Middle frontal gyrus (tissue), 1 donor: Measurements from ENCODE around the gene BABAM2.

Experiments
- DNase-seq: peaks from one replicate; pipeline ENCODE4 v3.0.0-alpha.2; 2015; ENCODE audit warnings: low spot score; ENCODE audit errors: extremely low spot score

Gene BABAM2

DNA sequence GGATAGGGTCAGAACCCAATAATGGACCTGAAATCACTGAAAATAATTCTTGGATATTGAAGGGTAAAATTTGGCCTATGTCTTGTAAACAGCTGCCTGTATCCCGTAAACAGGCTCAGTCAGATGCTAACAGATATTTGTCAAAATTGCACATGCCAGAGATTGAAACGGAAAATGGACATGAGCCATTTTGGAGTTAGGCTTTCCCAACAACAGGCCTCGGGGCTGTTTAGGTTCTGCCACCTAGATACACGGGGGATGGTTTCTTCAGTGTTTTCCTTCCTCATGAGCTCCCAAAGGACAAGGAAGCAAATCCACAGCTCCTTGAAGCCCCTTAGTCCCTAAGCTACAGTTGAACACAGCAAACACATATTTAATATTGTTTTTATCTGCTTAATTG lies 297.9 kb downstream of the BABAM2 start:
- DNase-seq, result no peak

DNA sequence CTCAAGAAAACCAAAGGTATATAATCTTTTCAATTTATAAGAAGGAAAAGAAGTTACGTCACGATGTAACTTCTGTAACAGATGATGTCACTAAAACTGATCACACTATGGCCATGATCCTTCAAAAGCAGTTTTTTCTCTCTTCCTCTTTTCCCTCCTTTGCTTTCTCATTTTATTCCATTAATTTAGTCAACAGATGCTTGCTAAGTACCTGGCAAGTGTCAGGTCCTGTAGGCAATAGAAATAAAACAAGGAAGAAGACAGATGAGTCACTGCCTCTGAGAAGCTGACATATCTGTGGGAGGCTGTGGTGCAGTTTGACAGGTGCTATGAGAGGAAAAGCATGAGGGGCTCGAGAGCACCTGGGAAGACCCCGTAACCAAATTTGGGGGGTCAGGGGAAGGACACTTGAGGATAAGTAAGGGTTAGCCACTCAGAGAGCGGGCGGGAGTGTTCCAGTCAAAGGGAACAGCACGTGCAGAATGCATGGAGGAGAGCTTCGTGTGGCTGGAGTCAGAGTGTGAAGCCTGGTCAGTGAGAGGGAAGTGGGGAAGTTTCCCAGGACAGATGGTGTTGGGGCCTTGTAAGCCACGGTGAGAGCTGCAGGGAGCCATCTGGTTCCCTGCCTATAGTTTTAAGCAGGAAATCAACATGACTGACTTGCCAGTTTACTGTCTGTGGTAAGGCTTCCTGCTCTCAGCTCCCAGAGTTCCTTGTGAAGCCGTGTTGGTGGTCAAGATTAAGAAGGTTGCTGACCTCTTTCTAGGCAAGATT lies 303.3 kb downstream of the BABAM2 start:
- no peak for DNase-seq

DNA sequence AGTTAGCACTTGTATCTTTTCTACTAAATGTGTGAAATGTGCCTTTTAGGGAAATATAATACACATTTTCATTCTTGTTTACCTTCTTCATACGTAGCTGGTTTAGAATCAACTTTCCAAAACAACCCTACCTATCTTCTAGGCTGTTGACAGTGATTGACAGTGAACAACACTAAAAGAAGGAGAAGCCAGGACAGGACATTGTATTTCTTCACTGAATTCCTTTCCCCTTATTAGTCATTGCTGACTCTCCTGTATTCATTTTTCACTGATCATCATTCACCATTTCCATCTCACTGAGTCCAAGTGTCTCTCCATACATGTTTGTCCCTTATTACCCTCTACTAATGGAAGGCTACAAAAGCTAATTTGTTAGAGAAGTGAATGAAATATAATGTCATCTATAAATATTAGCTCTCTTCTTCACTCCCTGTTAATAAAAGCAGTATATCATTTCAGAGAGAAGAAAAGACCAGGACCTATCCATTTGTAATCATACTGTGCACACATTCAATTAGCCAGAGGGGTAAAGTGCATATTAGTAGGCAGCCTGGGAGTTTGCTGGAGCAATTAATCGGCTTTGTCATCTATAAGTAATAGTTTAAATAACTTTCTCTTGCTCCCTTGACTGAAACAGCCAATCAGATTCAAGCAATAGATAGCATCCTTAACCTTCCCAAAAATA lies 309.6 kb downstream of the BABAM2 start:
- DNase-seq, result no peak

DNA sequence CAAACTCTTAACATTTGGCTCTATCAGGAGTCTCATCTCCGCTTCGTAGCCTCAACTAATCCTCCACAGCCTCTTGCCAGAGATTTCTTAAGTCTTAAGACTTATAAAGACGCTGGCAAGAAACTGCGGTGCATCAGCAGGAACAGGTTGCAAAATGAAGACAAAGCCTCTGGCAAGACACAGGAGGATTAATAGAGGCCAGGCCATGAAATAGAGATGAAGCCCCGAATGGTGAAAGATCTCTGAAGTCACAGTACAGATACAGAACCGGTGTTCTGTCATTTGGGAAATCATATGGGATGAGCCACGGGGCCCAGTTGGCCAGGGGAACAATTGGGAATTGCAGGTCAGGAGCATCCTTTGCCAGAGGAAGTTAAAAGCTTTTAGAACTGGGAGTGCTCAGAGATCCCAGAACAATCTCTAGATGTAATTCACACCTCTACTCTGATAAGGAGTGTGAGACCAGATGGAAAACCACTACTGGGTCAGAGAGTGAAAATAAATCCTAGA lies 311.2 kb downstream of the BABAM2 start:
- no peak for DNase-seq

DNA sequence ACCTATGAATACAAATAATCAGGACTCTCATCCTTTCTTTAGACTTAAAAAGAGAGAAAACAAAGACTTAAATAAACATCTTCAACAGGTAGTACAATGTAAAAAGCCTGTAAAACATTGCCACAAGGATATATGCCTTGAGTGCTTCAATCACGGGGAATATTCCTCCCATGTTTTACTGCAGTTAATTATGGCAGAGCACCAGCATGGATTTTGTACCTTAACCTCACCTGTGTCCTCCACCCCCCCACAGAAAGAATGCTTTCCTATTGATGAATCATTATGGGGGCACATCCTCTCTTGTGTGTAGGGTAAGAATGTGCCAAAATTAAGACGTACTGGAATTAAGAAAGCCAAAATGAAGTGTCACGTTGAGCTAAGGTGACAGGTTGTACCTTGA lies 312.2 kb downstream of the BABAM2 start:
- DNase-seq, result no peak

DNA sequence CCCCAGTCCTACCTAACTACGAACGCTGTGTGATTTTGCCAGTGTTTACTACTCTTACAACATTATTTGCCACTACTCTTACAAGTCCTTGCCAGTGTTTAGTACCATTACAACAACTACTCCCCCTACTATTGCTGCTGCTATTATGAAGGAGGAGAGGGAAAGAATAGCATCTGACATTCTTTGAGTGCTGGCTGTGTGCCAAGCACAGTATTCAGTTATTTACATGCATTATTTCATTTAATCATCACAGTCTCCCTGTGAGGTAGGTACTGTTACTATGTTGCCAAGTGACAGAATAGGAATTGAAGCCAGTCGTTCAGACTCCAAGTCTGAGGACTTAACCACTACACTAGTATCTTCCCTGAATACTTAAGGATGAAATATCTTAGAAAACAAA lies 316.2 kb downstream of the BABAM2 start:
- DNase-seq, result no peak

DNA sequence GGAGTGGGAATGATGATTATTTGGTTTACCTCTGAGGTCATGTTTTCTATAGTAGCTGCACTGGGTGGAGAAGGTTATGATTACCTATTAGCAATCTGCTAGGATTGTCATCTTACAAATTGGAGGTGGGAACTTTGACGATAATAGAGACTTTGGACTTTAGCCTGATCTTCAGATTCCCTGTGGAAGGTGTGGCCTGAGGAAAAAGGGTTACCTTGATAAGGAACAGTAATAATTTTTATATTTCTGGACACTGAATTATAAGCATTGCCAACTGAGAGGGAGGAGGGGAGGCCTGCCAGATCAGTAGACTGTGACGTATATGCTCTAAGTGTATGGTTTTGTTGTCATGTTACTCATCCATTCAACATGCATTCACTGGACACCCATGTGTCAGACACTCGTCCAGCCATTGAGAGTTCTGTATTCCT lies 318.7 kb downstream of the BABAM2 start:
- DNase-seq, result no peak

DNA sequence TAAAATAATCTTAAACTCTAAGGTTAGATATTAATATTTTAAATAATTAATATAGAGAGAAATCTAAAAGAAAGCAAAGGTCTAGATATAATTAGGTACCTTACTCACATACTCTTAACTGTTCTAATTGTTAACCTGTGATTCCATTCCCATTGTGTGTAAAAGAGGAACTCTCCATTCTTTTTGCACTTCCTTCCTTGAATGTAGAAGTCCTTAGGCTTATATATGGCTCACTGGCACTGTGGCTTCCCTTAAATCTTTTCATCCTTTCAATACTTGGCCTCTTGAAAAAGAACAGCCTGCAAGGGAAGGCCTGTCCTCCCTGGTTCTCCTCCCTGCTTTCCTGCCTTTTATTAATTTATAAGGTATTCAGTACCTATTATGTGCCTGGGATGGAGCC lies 319.3 kb downstream of the BABAM2 start:
- no peak for DNase-seq

DNA sequence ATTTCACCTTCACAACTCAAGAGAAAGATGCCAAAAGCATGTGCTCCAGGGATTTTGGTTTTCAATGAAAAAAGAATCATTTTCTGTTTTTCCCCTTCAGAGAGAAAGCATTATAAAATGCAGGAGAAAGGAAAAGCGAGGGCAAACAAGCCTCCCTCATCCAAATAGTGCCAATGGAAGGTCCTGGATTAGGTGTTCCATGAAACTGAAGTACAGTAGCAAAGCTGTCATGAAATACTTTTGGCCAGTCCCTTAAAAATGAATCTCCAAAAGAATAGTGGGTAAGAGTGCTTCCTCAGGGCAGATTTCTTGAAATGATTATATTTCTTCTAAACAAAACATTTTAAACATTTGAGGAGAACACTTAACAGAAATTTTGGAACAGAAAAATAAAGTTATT lies 320.0 kb downstream of the BABAM2 start:
- DNase-seq, result no peak

DNA sequence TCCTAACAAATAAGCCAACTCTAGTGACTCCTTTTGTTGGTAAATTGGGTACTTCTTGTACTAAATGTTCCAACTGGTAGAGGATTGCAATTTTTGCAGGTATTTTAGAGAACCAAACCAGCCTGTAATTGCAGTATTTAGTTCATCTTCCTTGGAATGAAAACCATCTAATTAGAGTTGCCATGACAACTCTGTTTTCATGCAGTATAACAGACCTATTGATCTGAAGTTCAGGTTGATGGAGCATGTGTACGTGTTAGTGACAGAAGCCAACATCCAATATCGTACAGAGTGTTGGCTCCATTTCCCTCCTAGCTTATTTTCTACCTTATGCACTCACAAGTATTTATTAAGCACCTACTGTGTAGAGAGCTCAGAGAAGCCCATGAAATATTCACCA lies 325.8 kb downstream of the BABAM2 start:
- DNase-seq, result no peak

DNA sequence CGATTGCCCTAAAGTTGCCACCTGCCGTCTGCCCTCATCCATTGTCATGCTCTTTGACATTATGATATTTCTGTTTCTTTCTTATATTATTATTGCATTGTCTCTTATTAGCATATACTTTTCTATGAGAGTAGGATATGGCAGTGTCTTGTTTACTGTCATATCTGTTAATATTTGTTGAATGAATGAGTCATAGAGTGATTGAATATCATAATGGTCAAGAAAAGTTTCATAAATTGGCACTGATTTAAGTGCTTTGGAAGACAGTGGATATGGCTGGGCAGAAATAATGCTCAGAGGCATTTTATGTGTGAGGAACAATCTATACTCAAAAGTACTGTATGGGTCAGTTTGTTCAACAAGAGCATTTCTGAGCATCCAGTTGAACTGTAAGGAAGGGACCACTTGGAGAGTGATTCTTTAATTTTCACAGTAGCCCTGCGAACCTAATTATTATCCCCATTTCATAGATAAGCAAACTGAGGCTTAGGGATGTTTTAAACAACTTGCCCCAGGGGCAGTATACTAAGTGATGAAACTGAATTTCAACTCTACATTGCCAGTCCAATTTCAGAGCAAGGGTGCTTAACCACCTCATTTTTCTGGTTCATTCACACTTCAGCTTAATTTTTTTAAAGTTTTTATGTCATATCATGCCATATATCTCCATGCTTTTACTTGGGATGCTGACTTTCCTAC lies 326.7 kb downstream of the BABAM2 start:
- DNase-seq, result no peak

DNA sequence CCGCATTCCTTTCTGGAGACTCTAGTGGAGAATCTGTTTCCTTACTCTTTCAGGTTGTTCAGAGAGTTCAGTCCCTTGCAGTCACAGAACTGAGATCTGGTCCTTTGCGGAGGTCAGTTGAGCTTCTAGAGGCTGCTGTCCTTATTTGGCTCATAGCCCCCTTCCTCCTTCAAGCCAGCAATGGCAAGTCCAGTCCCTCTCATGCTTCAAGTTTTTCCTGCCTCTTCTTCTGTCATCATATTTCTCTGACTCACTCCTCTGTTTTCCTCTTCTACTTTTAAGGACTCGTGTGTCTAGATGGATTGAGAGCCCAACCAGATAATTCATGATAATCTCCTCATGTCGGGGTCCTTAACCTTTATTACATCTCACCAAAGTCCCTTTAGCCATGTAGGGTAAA lies 328.6 kb downstream of the BABAM2 start:
- no peak for DNase-seq

DNA sequence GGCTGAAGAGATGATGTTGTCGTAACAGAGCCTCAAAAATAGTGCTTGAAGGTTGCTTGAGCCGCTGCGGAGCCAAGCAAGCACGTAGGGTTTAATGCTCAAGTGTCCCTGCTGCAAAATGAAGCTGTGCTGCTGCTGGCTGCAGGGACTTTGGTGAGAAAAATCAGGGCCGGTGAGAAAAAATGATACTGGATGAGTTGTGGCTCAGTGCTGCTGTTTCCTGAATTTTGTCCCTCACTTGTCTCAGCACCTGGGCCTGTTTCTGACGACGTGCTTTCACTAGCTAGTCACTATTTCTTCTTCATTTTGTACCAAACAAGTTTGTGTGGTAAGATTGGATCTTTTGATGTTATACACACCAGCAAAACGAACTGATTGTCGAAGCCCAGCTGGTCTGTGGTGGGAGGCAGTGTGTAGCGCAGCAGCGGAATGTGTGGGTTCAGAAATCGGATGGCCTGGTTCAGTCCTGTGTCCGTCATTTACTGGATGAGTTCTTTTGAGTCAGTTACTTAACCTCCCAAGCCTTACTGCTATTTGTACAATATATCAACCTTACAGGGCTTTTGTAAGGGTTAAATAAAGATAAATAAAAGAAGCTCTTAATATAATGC lies 329.3 kb downstream of the BABAM2 start:
- no peak for DNase-seq

DNA sequence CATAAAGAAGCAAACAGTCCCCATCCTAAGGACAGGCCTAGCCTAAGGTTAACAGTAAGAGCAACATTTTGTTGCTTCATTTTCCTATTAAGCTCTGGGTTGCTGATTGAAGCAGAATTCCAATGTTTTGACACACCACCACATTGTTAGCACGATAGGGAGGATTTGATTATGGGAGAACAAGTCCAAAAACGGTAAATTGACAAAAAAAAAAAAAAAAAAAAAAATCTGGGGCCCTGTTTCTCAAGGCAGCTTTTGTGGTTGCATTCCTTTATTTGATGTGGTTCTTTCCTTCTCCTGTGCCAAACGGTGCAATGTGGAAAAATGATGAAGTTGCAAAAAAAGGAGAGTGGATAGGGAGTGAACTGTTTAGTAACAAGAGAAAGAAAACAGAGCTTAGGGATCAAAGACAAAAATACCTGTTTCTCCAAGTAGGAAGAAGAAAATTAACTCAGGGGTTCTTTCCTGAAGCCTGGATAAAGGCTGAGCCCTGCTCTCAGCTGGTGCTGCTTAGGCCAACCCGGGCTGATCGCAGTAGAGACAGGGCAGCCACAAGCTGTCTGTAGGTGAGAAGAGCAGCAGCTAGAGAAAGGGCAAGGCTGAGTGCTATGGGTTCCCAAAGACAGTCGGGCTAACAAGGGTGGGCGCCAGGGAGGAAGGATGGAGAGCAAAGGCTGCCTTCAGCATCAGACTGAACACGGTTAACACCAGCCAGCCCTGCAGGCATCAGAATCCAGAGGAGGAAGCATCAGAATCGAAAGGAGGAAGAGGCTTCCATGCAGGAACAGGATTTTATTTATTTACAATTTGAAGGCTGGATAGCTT lies 334.3 kb downstream of the BABAM2 start:
- no peak for DNase-seq

DNA sequence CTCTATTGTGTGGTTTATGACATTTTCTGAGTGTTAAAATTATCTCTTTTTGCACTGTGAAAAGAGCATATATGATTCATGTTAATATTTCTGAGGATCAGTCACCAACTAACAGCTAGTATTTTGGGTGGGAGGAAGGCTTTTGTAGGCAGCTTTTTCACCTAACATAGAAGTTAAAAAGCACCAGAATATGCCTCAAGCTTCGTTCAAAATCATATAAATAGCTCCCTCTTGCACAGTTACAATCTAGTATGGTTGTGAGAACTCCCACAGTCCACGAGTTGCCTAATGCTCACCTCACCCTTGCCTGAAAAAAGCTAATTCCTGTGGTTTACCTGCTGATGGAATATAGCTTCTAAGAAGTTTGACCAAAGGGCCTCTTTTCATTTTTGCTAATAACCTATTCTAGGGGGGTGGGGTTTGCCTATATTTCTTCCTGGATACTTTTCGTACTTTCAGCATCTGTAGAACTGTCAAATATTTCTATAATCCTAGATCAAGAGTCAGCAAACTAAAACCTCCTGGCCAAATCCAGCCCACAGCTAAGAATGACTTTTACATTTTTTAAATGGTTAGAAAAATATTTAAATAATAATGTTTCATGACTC lies 335.0 kb downstream of the BABAM2 start:
- DNase-seq, result no peak

DNA sequence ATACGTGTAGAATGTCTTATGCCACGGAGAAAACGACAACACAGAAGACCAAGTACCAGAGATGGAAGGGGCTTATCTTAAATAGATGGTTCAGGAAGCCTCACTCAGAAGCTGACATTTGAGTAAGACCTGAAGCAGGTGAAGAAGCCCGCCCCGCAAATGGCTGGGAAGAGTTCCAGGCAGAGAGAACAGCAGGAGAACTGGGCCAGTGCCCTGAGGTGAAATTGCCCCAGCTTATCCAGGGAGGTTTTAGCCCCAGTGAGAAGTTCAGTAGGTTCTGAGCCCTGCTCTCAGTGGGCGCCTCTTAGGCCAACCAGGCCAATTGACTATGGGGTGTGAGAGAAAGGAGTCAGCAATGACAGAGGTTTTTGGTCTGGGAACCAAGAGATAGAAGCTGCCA lies 336.0 kb downstream of the BABAM2 start:
- DNase-seq, result no peak

DNA sequence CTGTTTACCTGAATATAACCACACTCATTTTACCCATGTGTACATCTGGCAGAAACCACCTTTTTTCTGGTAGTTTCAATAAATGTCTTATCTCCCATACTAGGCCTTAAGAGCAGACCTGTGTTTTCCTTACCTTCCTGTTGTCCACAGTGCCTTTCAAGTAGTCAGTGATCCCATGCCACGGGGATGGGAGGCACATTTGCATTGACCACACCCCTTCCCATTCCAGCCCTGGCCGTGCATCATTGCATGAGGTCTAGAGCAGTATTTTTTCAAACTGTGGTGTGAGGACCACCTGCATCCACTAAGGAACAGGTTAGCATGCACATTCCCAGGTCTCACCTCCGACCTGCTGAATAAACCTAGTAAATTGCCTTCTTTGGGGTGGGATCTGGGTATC lies 337.0 kb downstream of the BABAM2 start:
- no peak for DNase-seq

DNA sequence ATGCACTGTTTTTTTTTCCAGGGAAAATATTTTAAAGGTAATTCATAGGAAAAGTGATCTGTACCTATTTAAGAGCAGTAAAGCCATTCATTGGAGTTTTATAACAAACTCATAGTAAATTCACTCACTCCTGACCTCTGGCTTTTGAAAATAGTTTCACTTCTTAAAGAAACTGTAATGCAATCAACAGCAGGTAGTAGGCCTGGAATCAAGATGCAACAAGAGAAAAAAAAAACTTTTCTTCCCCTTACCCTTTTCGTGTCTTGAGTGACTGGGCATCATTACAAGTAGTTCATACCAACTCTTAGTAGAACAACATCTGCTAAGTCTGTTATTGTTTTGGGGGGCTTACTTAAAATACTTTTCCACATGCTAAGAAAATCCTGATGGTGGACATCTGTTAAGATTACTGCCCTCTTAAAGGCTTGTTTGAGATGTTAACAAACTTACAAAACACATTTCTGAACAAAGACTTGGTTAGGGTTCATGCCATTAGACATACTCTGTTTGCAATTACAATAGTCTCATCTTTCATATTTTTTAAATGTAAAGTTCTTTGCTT lies 338.0 kb downstream of the BABAM2 start:
- DNase-seq, result no peak

DNA sequence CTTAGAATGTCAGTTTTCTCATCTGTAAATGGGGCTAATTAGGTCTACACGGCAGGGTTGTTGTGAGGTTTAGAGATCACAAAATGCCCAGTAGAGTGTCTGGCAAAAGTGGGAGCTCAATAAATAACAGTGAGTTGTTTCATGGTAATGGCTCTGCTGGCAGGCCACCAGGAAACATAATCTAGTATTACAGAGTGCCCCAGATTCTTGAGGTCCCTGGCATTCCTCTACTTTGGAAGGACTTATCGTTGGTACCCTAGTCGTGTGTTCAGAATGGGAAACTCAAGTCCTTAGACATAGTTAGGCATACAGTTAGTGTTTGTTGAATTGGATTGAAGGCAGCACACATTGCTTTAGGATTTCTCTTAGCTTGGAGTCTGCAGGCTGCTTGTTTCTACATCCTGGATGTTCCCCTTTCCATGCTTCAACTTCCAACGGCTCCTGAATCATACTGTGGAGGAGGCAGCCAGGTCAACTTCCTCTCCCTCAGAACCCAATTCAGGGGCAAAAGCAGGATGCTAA lies 340.6 kb downstream of the BABAM2 start:
- no peak for DNase-seq

DNA sequence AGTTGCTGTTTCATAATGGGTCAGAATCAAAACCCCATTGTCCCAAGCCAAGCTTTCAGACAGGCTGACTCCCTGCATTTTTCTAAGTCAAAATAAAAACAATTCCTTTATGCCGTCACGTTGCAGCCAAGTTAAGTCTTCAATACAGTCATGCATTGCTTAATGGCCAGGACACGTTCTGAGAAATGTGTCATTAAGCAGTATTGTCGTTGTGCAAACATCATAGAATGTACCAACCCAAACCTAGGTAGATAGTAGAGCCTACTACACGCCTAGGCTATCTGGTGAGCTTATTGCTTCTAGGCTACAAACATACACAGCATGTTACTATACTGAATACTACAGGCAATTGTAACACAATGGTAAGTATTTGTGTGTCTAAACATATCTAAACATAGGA lies 341.8 kb downstream of the BABAM2 start:
- DNase-seq, result no peak
